Stimulated activated naive CD8-positive, alpha-beta T cell treated with anti-CD3 and anti-CD28 coated beads, Interleukin-15, Interleukin-2, amounts not matched to agents 100 U/mL and 50 U/mL, for 24 hours (primary cell): ENCODE results near the gene IFNW1.
"Not testable (repeated sequence)": the region's sequence is repeated elsewhere in the genome, so short reads cannot be mapped to it uniquely, and the experiment has no call there.

Experiments used
- ATAC-seq: fragments of 150-1000 bp; cut with Tn5 transposase; one replicate; pipeline ENCODE4 v1.10.0; 2021
- DNase-seq: peaks from one replicate; pipeline ENCODE4 v3.0.0; 2021

IFNW1 gene

GRCh38 chr9:21141427-21141882, at the start of gene IFNW1:
TSS of gene IFNW1 (minus strand) at chr9:21141832. CDS start at chr9:21141570, 262 bp downstream.
- ATAC-seq: no peak
- DNase-seq: no peak

GRCh38 chr9:21187487-21187886, 45.9 kb upstream of the IFNW1 start, which contains the start of gene IFNA4:
TSS of gene IFNA4 (minus strand) at chr9:21187587. CDS start at chr9:21187531, 56 bp downstream.
- not testable (repeated sequence) for DNase-seq, ATAC-seq

- DNase-seq: not testable (repeated sequence)
- ATAC-seq: peak; percentile 71
These were observed 41.4 kb upstream of the IFNW1 start for GRCh38 chr9:21182810-21183736.

- no peak for DNase-seq
- ATAC-seq: no peak
These were observed 33.0 kb upstream of the IFNW1 start for GRCh38 chr9:21174671-21175070.

GRCh38 chr9:21172156-21172555, 30.5 kb upstream of the IFNW1 start:
- ATAC-seq (no peak), DNase-seq (no peak)

GRCh38 chr9:21171351-21171750, 29.7 kb upstream of the IFNW1 start:
- ATAC-seq (no peak), DNase-seq (no peak)

- DNase-seq, ATAC-seq: not testable (repeated sequence)
These were observed 24.9 kb upstream of the IFNW1 start, which contains the start of gene IFNA21 for GRCh38 chr9:21166560-21166959. TSS of gene IFNA21 (minus strand) at chr9:21166660. CDS start at chr9:21166612, 48 bp downstream.

- no peak for ATAC-seq
These were observed 23.9 kb upstream of the IFNW1 start for GRCh38 chr9:21165516-21165915.

GRCh38 chr9:21160178-21160577, 18.5 kb upstream of the IFNW1 start:
- ATAC-seq (peak; percentile 55), DNase-seq (no peak)

More at GRCh38 chr9:21165516-21165915, 23.9 kb upstream of the IFNW1 start:
- no peak for DNase-seq

GRCh38 chr9:21155501-21155900, 13.9 kb upstream of the IFNW1 start:
- DNase-seq (no peak), ATAC-seq (no peak)

- no peak for DNase-seq
These were observed 12.5 kb upstream of the IFNW1 start for GRCh38 chr9:21154018-21154608.

GRCh38 chr9:21153336-21154017, 11.8 kb upstream of the IFNW1 start:
- no peak for DNase-seq
- ATAC-seq: no peak

More at GRCh38 chr9:21154018-21154608, 12.5 kb upstream of the IFNW1 start:
- peak; percentile 52 for ATAC-seq

- no peak for ATAC-seq
These were observed 3.0 kb upstream of the IFNW1 start for GRCh38 chr9:21144603-21145002.

GRCh38 chr9:21137020-21137419, 4.6 kb downstream of the IFNW1 start:
- ATAC-seq (no peak), DNase-seq (no peak)

More at GRCh38 chr9:21144603-21145002, 3.0 kb upstream of the IFNW1 start:
- no peak for DNase-seq

GRCh38 chr9:21135736-21136135, 5.9 kb downstream of the IFNW1 start:
- ATAC-seq (no peak), DNase-seq (no peak)

GRCh38 chr9:21128186-21128585, 13.4 kb downstream of the IFNW1 start:
- not testable (repeated sequence) for DNase-seq, ATAC-seq

GRCh38 chr9:21121595-21122251, 19.9 kb downstream of the IFNW1 start:
- DNase-seq (no peak), ATAC-seq (peak; percentile 62)

GRCh38 chr9:21121079-21121478, 20.6 kb downstream of the IFNW1 start:
- ATAC-seq (peak; percentile 82), DNase-seq (peak; percentile 20)

- ATAC-seq: no peak
- no peak for DNase-seq
These were observed 22.4 kb downstream of the IFNW1 start for GRCh38 chr9:21119093-21119770.

GRCh38 chr9:21114311-21114710, 27.3 kb downstream of the IFNW1 start:
- no peak for ATAC-seq

More at GRCh38 chr9:21114311-21114710, 27.3 kb downstream of the IFNW1 start:
- DNase-seq: no peak
